Astrocyte of the cerebellum (primary cell): ENCODE data around the gene NIM1K.

Experiments
- DNase-seq: peaks from one replicate; pipeline ENCODE4 v3.0.0-alpha.2; 2011; ENCODE audit warnings: low read depth
- H3K4me3 ChIP-seq: 2 replicates; pipeline ENCODE4 v1.5.1; 2011; ENCODE audit warnings: mild to moderate bottlenecking, low read depth, low read length, moderate library complexity
- in situ Hi-C: cut with HindIII; loops from 2 replicates; pipeline ENCODE4 v1.10.0; 2017; ENCODE audit warnings: low sequenced_read_pairs
- TF ChIP-seq, protein P1 (sequence below): IDR thresholded peaks from 2 replicates; pipeline ENCODE4 v1.5.1; 2012; ENCODE audit warnings: low read length, low read depth, moderate library complexity, mild to moderate bottlenecking; ENCODE audit errors: missing control alignments

The NIM1K gene

DNA sequence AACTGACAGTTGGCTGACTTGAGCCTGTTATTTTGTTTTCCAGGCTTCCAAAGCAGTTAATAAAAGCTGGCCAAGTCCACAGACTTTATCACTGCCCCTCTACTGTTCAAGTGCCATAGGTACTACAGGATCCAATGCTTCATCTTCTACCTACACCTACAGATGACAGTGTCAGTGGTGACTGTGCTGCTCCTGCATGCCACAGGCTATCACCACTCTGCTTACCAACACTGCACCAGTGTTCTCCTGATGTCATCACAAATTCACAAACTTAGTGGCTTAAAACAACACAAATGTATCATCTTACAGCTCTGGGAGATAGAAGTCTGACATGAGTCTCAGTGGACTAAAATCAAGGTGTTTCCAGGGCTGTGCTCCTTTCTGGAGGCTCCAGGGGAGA, 94.6 kb downstream of the NIM1K start:
- no peak overlapping the region for H3K4me3 ChIP-seq
- DNase-seq: no peak
- TF ChIP-seq, protein P1, sequence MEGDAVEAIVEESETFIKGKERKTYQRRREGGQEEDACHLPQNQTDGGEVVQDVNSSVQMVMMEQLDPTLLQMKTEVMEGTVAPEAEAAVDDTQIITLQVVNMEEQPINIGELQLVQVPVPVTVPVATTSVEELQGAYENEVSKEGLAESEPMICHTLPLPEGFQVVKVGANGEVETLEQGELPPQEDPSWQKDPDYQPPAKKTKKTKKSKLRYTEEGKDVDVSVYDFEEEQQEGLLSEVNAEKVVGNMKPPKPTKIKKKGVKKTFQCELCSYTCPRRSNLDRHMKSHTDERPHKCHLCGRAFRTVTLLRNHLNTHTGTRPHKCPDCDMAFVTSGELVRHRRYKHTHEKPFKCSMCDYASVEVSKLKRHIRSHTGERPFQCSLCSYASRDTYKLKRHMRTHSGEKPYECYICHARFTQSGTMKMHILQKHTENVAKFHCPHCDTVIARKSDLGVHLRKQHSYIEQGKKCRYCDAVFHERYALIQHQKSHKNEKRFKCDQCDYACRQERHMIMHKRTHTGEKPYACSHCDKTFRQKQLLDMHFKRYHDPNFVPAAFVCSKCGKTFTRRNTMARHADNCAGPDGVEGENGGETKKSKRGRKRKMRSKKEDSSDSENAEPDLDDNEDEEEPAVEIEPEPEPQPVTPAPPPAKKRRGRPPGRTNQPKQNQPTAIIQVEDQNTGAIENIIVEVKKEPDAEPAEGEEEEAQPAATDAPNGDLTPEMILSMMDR: no peak
- in situ Hi-C loops: no loop called here

DNA sequence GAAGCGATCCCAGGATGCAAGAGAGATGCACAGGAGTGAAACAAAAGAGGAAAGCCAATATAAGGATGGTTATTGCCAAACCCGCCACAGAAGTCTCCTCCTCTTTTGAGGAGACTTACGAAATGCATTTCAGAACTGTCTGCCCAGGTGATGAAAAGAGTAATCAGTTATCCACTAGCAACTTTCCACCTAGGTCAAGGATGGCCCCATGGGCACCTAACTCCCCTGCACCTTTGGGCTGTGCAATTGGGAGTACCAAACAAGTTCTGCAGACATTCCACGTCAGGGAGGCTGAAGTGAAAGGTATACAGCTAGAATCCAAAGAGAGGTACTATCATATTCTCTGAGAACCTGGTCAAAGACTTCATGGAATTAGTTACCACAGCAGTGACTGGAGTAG, 95.5 kb downstream of the NIM1K start:
- DNase-seq: no peak
- TF ChIP-seq, protein P1: no peak
- in situ Hi-C loops: no loop called here
- H3K4me3 ChIP-seq: no peak overlapping the region

DNA sequence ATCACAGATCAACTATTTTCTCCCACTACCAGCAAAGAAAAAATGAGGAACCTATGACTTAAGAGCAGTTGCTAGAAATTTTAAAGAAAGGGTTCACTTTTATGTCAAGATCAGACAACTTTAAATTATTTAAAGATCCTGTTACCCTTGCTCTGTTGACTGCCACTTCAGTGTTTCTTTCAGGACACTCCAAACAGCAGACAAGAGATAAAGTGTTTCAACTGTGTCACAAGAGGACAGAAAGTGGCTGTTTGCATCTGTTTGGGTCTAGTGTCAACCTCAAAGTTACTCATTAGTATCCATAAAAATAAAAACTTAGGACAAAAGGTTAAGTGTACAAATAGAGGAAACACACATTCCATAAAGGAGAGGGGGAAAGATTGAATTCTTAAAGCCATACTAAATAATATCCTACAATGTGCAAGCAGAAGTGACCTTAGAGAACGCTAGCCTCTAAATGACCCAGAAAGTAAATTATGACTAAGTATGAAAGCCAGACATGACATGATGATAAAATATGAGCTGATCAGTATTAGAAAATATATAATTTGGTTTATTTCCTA, 96.3 kb downstream of the NIM1K start:
- TF ChIP-seq, protein P1: no peak
- in situ Hi-C loops: no loop called here
- no peak for DNase-seq
- H3K4me3 ChIP-seq: no peak overlapping the region

DNA sequence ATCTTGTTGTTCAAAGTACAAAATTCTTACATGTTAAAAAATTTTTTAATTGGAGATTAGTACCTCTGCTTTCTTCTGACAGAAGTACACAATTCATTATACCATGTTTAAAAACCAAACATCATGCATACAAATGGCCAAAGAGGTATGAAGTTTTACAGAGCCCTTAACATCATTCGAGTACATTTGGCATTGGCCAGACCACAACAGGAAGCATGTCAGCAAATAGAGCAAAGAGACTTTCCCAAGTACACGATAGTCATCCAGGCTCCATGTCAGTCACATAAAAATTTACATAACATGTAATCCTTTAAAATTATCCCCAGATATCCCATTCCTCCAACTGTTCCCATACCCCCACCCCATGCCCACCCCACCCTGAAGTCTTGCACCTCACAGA, 98.7 kb downstream of the NIM1K start:
- TF ChIP-seq, protein P1: no peak
- no peak for DNase-seq
- in situ Hi-C loops: no loop called here
- H3K4me3 ChIP-seq: no peak overlapping the region

DNA sequence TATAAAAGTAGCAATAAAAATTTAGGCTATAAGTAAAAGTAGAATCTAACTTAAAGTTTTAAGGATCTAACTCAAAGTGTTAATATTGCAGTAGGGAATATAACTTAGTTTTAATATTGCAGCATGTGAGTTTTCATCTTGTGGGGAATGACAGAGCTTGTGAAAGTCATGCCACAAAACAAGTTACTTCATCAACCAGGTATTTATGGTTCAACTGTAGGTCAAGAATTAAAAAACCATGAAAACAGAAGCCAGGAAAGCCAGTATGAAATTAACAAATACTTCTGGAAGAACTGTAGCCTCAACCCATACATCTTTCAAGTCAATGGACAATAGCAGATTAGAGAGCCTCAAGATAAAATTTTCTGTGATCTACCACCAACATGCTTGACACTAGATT, 102.2 kb downstream of the NIM1K start:
- TF ChIP-seq, protein P1: no peak
- in situ Hi-C loops: no loop called here
- peak; percentile 46 for DNase-seq
- H3K4me3 ChIP-seq: no peak overlapping the region

DNA sequence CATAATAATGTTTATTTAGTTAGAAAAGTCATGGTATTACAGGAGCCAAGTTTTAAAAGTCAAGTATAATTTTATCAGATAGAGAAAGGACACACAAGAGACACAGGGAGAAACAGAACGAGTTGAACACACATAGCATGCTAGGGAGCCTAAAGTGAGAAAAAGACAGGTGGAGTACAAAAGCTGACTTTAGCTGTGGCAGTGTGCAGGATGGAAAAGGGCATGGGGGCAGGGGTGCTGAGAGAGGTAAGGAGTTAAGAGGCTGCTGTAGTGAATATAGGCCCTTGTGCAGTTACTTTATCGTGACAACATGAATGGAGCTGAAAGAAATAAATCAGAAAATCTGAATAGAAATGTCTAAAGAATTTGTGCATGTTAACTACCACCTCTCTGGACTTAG, 103.2 kb downstream of the NIM1K start:
- in situ Hi-C loops: no loop called here
- no peak overlapping the region for H3K4me3 ChIP-seq
- DNase-seq: no peak
- TF ChIP-seq, protein P1: no peak

DNA sequence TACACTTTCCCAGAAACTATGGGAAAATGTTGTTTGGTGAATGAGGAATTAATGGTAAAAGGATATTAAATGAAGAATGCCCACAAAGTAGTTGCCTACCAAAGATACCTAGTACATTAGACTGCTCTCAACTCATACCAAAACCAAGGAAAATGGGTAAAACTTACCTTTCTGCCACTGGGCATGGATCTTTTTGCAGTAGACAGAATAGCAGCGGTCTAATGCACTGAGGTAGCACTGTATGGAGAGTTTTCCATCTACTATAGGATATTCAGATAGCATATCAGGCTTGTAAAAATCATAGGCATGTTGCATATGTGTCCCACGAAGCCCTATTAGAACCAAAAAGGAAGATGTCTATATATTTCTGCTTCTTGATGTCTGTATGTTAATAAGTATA, 104.8 kb downstream of the NIM1K start:
- no peak for DNase-seq
- in situ Hi-C loops: no loop called here
- H3K4me3 ChIP-seq: no peak overlapping the region
- TF ChIP-seq, protein P1: no peak
